ENCODE results near the gene RAB33B.

DNA sequence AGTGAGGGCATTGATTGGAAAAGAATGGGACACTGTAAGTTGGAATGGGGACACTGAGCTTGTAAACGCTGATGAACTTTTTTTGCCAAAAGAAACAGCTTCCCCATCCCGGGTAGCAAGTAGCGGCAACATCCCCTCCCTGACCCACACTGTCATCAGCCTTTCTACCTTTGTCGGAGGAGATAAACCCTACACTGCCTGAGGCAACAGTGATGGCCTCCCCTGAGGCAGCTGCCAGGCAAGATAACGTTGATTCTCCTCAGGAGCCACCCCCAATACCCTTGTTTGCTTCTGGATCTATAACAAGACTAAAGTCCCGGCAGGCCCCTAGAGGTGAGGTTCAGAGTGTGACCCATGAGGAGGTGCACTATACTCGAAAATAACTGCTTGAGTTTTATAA, 10.3 kb upstream of the RAB33B start:
- TF ChIP-seq, protein P1, sequence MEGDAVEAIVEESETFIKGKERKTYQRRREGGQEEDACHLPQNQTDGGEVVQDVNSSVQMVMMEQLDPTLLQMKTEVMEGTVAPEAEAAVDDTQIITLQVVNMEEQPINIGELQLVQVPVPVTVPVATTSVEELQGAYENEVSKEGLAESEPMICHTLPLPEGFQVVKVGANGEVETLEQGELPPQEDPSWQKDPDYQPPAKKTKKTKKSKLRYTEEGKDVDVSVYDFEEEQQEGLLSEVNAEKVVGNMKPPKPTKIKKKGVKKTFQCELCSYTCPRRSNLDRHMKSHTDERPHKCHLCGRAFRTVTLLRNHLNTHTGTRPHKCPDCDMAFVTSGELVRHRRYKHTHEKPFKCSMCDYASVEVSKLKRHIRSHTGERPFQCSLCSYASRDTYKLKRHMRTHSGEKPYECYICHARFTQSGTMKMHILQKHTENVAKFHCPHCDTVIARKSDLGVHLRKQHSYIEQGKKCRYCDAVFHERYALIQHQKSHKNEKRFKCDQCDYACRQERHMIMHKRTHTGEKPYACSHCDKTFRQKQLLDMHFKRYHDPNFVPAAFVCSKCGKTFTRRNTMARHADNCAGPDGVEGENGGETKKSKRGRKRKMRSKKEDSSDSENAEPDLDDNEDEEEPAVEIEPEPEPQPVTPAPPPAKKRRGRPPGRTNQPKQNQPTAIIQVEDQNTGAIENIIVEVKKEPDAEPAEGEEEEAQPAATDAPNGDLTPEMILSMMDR (conservative IDR thresholded peaks at IDR 0.05; ENCODE audit: low read length): no peak
- TF ChIP-seq EZH2phosphoT487 (IDR thresholded peaks at IDR 0.05; ENCODE audit: borderline replicate concordance): no peak

Data from Loucy (cell line).